ENCODE results near the gene ISLR.
A peak's percentile ranks its signal among the peaks of the same experiment; 100 is the strongest.

The ISLR gene

GRCh38 chr15:74191798-74192197, 18.3 kb downstream of the ISLR start:
- no peaks in the 10 kb centered on the region for H3K36me3 Mint-ChIP-seq (ENCODE audit: low read depth)
- no peak for DNase-seq
- H3K27me3 Mint-ChIP-seq = no peaks in the 10 kb centered on the region
- no peaks in the 10 kb centered on the region for H3K9me3 Mint-ChIP-seq
- H3K27ac Mint-ChIP-seq = no peak overlapping the region
- H3K4me3 Mint-ChIP-seq = no peak overlapping the region
- no peaks in the 10 kb centered on the region for H3K4me1 Mint-ChIP-seq (ENCODE audit: low read depth)

- no peaks in the 10 kb centered on the region for H3K27me3 Mint-ChIP-seq
- no peak for DNase-seq
- H3K4me3 Mint-ChIP-seq = no peak overlapping the region
- no peaks in the 10 kb centered on the region for H3K9me3 Mint-ChIP-seq
- no peaks in the 10 kb centered on the region for H3K36me3 Mint-ChIP-seq (ENCODE audit: low read depth)
- no peaks in the 10 kb centered on the region for H3K4me1 Mint-ChIP-seq (ENCODE audit: low read depth)
- no peak overlapping the region for H3K27ac Mint-ChIP-seq
Observed at GRCh38 chr15:74192751-74193150, 19.2 kb downstream of the ISLR start.

DNA sequence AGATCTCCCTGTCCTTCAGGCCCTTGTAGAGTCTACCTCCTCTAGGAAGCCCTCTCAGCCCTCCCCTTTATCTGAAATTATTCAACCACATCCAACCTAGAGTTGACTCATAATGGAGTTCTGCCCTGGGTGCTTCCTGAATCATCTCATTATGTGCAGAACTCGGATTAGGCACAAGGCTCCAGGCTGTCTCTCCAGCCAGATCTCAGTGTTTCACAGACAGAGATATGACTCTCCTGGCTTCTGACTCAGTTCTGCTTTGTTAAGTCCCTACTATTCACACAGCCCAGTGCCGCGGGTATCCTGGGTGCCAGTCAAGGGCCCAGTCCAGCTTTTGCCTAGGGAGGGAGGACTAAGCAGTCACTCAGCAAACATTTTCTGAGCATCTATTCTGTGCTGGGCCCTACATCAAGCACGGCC, 19.8 kb downstream of the ISLR start:
- no peaks in the 10 kb centered on the region for H3K9me3 Mint-ChIP-seq
- no peaks in the 10 kb centered on the region for H3K36me3 Mint-ChIP-seq (ENCODE audit: low read depth)
- H3K4me3 Mint-ChIP-seq = no peak overlapping the region
- H3K4me1 Mint-ChIP-seq (ENCODE audit: low read depth) = no peaks in the 10 kb centered on the region
- no peak overlapping the region for H3K27ac Mint-ChIP-seq
- no peaks in the 10 kb centered on the region for H3K27me3 Mint-ChIP-seq
- no peak for DNase-seq

DNA sequence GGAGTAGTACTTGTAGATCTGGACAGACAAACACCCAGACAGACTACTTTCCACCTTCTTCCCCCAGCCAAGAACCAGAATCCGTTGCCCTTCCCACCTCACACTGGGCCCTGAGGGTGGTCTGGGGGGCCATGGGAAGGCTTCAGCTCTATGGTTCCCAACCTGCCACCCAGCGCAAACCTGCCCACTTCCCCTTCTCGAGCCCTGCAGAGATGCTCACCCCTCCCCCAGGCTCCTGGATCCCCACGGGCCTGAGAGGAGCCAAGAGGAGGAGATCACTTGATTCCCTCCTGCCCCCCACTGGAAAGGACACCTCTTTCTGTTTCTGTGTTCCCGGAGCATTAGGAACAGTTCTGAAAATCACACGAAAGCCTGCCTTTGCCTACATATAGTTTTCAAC, 20.4 kb downstream of the ISLR start:
- Mint-ChIP-seq H3K27me3 (no peaks in the 10 kb centered on the region), H3K9me3 (no peaks in the 10 kb centered on the region), H3K36me3 (ENCODE audit: low read depth) (no peaks in the 10 kb centered on the region), H3K4me1 (ENCODE audit: low read depth) (no peaks in the 10 kb centered on the region), H3K4me3 (no peak overlapping the region), H3K27ac (no peak overlapping the region)
- DNase-seq = no peak

DNA sequence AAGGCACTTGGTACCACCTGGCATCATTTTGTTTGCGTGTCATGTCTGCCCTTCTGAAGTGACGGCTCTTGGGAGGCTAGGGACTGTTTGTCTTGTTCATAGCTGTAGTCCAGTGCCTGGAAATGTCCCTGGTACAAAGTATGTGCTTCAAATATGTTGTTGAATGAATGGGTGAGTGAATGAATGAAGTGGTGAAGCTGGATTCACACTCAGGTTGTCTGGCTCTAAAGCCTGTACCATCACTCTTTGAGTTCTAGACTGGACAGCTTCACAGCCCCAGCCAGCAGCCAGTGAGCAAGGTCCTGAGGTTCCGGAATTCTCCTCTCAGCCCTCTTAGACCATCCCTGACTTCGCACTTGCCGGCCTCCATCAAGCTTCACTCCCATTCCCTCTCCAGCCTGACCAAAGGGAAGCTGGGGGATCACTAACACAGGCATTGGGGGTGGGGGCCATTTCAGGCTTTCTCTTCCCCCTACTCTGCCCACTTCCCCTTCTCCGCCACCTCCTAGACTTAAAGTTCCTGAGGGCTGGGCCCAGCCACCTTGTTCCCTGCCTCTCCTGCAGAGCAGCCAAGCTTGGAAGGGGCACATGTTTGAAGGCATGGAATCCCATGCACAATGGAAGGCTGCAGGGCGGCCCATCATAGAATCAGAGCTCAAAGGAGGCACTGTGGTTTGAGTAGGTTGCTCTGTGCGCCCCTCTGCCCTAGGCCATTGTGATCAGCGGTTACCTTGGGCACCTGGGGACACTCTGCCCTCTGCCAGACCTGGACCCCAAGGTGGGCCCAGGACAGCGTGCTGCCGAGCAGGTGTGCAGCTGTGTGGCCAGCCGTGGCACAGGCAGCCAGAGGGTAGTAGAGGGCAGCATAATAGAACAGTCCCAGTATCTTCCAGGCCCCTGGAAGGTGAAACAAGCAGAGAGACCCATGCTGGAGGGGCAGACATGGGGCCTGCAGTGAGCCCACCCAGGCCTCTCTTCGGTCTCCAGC, 21.4 kb downstream of the ISLR start:
- no peaks in the 10 kb centered on the region for H3K9me3 Mint-ChIP-seq
- DNase-seq = no peak
- no peak overlapping the region for H3K4me3 Mint-ChIP-seq
- no peak overlapping the region for H3K27ac Mint-ChIP-seq
- no peaks in the 10 kb centered on the region for H3K27me3 Mint-ChIP-seq
- H3K4me1 Mint-ChIP-seq (ENCODE audit: low read depth) = no peaks in the 10 kb centered on the region
- H3K36me3 Mint-ChIP-seq (ENCODE audit: low read depth) = no peaks in the 10 kb centered on the region

GRCh38 chr15:74196175-74196574, 22.7 kb downstream of the ISLR start:
- Mint-ChIP-seq H3K4me1 (ENCODE audit: low read depth) (no peaks in the 10 kb centered on the region), H3K9me3 (no peaks in the 10 kb centered on the region), H3K4me3 (no peak overlapping the region), H3K36me3 (ENCODE audit: low read depth) (no peaks in the 10 kb centered on the region), H3K27ac (no peak overlapping the region), H3K27me3 (no peaks in the 10 kb centered on the region)
- DNase-seq = no peak

DNA sequence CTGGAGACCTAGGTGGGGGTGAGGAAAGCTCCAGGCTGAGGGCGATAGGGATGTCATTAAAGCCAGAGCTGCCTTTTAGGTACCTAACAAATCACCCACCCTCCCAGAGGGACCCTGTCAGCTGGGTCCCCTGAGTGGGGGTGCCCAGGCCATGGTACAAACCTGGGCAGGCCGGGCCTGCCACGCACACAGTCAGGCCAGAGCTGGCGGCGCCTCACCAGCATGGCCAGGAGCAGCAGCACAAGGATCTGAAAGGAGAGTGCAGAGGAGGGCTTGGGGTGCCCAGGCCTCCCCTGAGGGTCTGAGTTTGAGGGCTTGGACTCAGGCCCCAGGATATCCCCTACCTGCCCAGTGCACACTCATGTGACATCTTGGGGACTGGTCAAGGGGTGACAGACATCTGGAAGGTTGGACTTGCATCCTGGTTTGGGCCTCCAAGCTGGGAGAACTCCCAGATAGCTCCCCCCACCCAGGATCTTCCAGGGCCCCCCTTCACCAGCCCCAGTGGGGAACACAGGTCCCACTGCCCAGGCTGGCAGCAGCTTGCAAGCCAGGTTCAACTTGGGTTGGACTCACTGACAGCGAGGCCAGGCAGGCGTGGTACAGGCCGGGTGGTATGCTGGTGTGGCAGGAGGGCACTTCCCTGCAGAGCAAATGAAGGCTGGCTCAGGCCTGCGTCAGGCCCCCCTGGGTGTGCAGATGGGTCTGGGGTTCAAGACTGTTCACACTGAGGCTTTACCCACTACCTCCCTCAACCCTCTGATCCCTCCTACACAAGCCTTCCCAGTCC, 23.9 kb downstream of the ISLR start:
- no peak for DNase-seq
- Mint-ChIP-seq H3K4me1 (ENCODE audit: low read depth) (no peaks in the 10 kb centered on the region), H3K9me3 (no peaks in the 10 kb centered on the region), H3K4me3 (no peak overlapping the region), H3K27ac (no peak overlapping the region), H3K36me3 (ENCODE audit: low read depth) (no peaks in the 10 kb centered on the region), H3K27me3 (peaks cover 4% of the 10 kb centered on the region)

GRCh38 chr15:74199297-74199652, 25.8 kb downstream of the ISLR start:
- Mint-ChIP-seq H3K27me3 (peaks cover 11% of the 10 kb centered on the region), H3K4me3 (no peak overlapping the region), H3K27ac (no peak overlapping the region), H3K36me3 (ENCODE audit: low read depth) (no peaks in the 10 kb centered on the region), H3K9me3 (no peaks in the 10 kb centered on the region), H3K4me1 (ENCODE audit: low read depth) (no peaks in the 10 kb centered on the region)
- no peak for DNase-seq

DNA sequence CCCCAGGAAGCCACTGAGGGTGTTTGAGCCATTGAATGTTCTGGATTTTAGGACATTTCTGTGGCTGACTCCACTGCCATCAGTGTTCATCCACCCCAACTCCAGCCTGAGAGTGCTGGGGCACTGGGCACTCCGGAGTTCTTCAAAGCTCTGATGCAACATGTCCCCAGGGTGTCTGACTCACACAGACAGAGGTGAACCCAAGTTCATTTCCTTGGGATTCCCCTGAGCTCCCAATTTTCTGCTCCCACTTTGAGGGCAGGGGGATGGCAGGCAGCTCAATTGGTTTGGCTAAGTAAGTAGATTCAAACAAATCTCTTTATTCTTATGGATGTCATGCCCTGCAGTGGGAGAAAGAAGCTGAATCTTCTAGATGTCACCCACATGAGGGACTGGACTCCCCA, 26.9 kb downstream of the ISLR start:
- no peak overlapping the region for H3K27ac Mint-ChIP-seq
- no peaks in the 10 kb centered on the region for H3K36me3 Mint-ChIP-seq (ENCODE audit: low read depth)
- no peak overlapping the region for H3K4me3 Mint-ChIP-seq
- H3K4me1 Mint-ChIP-seq (ENCODE audit: low read depth) = no peaks in the 10 kb centered on the region
- peaks cover 11% of the 10 kb centered on the region for H3K27me3 Mint-ChIP-seq
- DNase-seq = no peak
- no peaks in the 10 kb centered on the region for H3K9me3 Mint-ChIP-seq

DNA sequence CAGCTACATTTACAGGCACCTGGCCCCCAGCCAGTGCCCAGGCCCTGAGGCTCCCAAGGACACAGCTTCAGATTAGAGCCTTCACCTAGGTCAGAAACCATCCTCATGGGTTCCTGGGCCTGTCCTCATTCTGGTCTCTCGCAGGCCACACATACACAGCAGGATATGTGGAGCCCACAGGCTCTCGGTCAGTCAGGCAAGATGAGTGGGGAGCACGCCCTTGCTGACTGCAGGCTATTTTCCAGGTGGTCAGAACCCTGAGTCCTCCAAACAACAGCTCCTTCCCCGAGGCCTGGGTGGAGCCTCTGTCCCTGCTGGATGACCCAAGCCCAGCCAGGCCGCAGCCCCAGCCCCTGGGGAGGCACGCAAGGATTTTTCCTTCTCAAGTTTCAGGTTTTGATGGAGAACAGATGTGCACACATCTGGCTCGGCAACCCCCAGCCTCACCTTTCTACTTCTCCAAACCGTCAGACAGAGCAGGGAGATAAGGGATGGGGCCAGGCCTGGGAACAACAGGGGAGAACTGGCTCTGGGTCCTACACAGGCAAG, 27.4 kb downstream of the ISLR start:
- Mint-ChIP-seq H3K36me3 (ENCODE audit: low read depth) (no peaks in the 10 kb centered on the region), H3K9me3 (no peaks in the 10 kb centered on the region), H3K4me3 (no peak overlapping the region), H3K27ac (no peak overlapping the region), H3K27me3 (peaks cover 11% of the 10 kb centered on the region), H3K4me1 (ENCODE audit: low read depth) (no peaks in the 10 kb centered on the region)
- no peak for DNase-seq

DNA sequence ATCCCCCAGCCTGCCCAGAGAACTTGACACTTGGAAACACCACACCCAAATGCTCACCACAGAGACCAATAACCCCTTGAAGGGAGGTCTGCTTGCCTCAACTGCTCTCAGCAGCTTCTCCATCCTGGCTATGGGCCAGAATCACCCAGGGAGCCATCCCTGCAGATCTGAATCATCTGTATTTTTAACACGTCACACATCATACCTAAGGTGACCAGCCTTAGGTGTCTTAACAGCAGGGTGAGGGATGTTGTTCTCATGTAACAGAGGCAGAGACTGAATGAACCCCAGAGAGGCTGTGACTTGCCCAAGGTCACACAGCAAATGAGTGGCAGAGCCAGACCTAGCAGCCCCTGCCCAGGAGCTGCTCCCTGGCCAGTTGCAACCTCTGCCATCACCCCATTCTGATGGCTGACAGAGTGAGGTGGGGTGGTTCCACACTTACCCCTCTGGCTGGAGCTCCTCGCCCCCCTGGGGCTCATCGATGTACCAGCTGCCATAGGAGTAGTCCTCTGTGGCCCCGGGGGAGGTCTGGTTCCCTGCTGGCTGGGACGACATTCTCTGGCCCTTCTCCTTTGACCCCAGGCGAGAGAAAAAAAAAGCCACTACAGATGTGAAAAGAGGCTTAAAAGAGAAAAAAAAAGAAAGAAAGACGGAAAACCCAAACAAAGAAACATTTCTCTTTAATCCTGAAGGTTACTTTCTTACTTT, 28.4 kb downstream of the ISLR start:
- Mint-ChIP-seq H3K27me3 (peaks cover 11% of the 10 kb centered on the region), H3K4me1 (ENCODE audit: low read depth) (no peaks in the 10 kb centered on the region), H3K27ac (peak overlapping the region; percentile 24), H3K4me3 (no peak overlapping the region), H3K36me3 (ENCODE audit: low read depth) (no peaks in the 10 kb centered on the region), H3K9me3 (no peaks in the 10 kb centered on the region)
- no peak for DNase-seq

- H3K36me3 Mint-ChIP-seq (ENCODE audit: low read depth) = no peaks in the 10 kb centered on the region
- no peak within 1 kb of the TSS for H3K4me3 Mint-ChIP-seq
- DNase-seq = no peak
- H3K27me3 Mint-ChIP-seq = peaks cover 15% of the 10 kb centered on the region
- H3K4me1 Mint-ChIP-seq (ENCODE audit: low read depth) = no peaks in the 10 kb centered on the region
- H3K9me3 Mint-ChIP-seq = no peaks in the 10 kb centered on the region
- H3K27ac Mint-ChIP-seq = peak within 1 kb of the TSS; percentile 24
Observed at GRCh38 chr15:74202452-74203401, 29.2 kb downstream of the ISLR start, which contains the start of gene STRA6. Gene STRA6 (minus strand): TSS chr15:74202787. CDS start chr15:74202267, 520 bp downstream.

DNA sequence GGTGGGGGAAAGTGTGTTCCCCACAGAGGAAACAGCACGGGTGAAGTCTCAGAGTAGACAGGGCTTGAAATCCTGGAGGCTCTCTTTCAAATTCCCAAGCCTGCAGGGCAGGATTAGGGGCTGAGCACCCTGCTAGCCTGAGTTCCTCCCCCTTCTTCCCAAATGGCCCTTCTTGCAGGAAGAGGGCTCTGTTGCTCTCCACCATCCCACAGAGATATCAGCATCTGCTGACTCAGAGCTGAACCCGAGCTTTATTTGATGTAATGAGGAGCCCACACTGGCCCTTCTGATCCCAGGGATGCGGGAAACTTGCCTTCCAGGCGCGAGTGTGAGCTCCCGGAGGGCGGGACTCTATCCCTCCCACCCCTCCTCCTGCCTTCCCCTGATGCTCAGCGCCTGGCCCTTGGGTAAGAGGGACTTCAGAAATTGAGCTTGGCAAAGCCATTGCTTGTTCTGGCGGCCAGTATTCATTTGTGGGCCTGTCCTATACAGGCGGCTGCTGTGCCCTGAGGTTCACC, 30.5 kb downstream of the ISLR start:
- H3K4me3 Mint-ChIP-seq = no peak overlapping the region
- H3K9me3 Mint-ChIP-seq = no peaks in the 10 kb centered on the region
- H3K27ac Mint-ChIP-seq = no peak overlapping the region
- peaks cover 20% of the 10 kb centered on the region for H3K27me3 Mint-ChIP-seq
- no peak for DNase-seq
- H3K36me3 Mint-ChIP-seq (ENCODE audit: low read depth) = no peaks in the 10 kb centered on the region
- H3K4me1 Mint-ChIP-seq (ENCODE audit: low read depth) = no peaks in the 10 kb centered on the region
